Activated naive CD4-positive, alpha-beta T cell treated with anti-CD3 and anti-CD28 coated beads for 36 hours (primary cell): ENCODE results near the gene TFCP2L1. TPM values are rescaled to one million over a fixed set of nuclear protein-coding genes. Genes with fewer than 3 reads are reported as not detected.
"Not testable (repeated sequence)": the region's sequence is repeated elsewhere in the genome, so short reads cannot be mapped to it uniquely, and the experiment has no call there.

Experiments used
- CTCF ChIA-PET: fragments of 350-600 bp; sonication (Branson Sonifier 250); formaldehyde crosslinking; loops from one replicate; lab custom pipeline; 2021; ENCODE audit warnings: antibody characterized with exemption; lab: Charles Lee
- DNase-seq: peaks from one replicate; pipeline ENCODE4 v3.0.0-alpha.2; 2020
- H3K27ac Mint-ChIP-seq: one replicate; pipeline ENCODE4 v1.8.0; 2021; ENCODE audit warnings: mild to moderate bottlenecking, mixed read lengths
- H3K27me3 Mint-ChIP-seq: one replicate; pipeline ENCODE4 v1.8.0; 2021; ENCODE audit warnings: low read depth, mixed read lengths
- H3K36me3 Mint-ChIP-seq: one replicate; pipeline ENCODE4 v1.8.0; 2021; ENCODE audit warnings: low read depth, mixed read lengths
- H3K4me1 Mint-ChIP-seq: one replicate; pipeline ENCODE4 v1.8.0; 2021; ENCODE audit warnings: low read depth, mixed read lengths
- H3K4me3 Mint-ChIP-seq: one replicate; pipeline ENCODE4 v1.8.0; 2021; ENCODE audit warnings: mild to moderate bottlenecking, moderate library complexity, mixed read lengths
- H3K9me3 Mint-ChIP-seq: one replicate; pipeline ENCODE4 v1.8.0; 2021; ENCODE audit warnings: mixed read lengths
- intact Hi-C: fragments of 100-400 bp; cut with micrococcal nuclease; formaldehyde crosslinking; loops from one replicate; pipeline ENCODE4 v1.15.1; 2023
- total RNA-seq, 2 experiments: library from RNA; stranded (reverse); gene quantifications; one replicate each; pipeline ENCODE4 v1.2.3, GENCODE V29; 2021

TFCP2L1 gene
- under 1 TPM in 1 of 2 experiments, not detected in 1; 0.12 TPM for total RNA-seq

- H3K4me3 Mint-ChIP-seq, result peak within 1 kb of the TSS; percentile 46
- DNase-seq, result peak; percentile 9
- intact Hi-C loops, result no loop called here
- no peaks in the 10 kb centered on the region for H3K36me3 Mint-ChIP-seq
- H3K27ac Mint-ChIP-seq, result no peak within 1 kb of the TSS
- peaks cover 4% of the 10 kb centered on the region for H3K4me1 Mint-ChIP-seq
- CTCF ChIA-PET, result no interaction called here
- no peaks in the 10 kb centered on the region for H3K9me3 Mint-ChIP-seq
- H3K27me3 Mint-ChIP-seq, result peaks cover 44% of the 10 kb centered on the region
Measured at GRCh38 chr2:121284463-121285449, at the start of gene TFCP2L1. TFCP2L1 (minus strand) TSS chr2:121285202; CDS start chr2:121285109, 93 bp downstream.

GRCh38 chr2:121333834-121334558 lies 49.0 kb upstream of the TFCP2L1 start:
- no peak for DNase-seq
- H3K27me3 Mint-ChIP-seq, result no peaks in the 10 kb centered on the region
- H3K9me3 Mint-ChIP-seq, result no peaks in the 10 kb centered on the region
- CTCF ChIA-PET, result interaction anchor here (1.0 kb wide), 1 partner anchor 249 kb away, joined by 3 read pairs; no protein-coding TSS in a partner anchor
- no peaks in the 10 kb centered on the region for H3K36me3 Mint-ChIP-seq
- intact Hi-C loops, result no loop called here
- H3K4me3 Mint-ChIP-seq, result no peak overlapping the region
- H3K27ac Mint-ChIP-seq, result no peak overlapping the region
- H3K4me1 Mint-ChIP-seq, result peaks cover 2% of the 10 kb centered on the region

GRCh38 chr2:121333231-121333630 lies 48.2 kb upstream of the TFCP2L1 start:
- CTCF ChIA-PET, result no interaction called here
- Mint-ChIP-seq H3K27me3 (no peaks in the 10 kb centered on the region), H3K36me3 (no peaks in the 10 kb centered on the region), H3K27ac (no peak overlapping the region), H3K4me3 (no peak overlapping the region), H3K4me1 (peaks cover 2% of the 10 kb centered on the region), H3K9me3 (no peaks in the 10 kb centered on the region)
- intact Hi-C loops, result no loop called here
- DNase-seq, result no peak

GRCh38 chr2:121331324-121331723 lies 46.3 kb upstream of the TFCP2L1 start:
- intact Hi-C loops, H3K9me3 Mint-ChIP-seq, H3K4me1 Mint-ChIP-seq, H3K36me3 Mint-ChIP-seq, H3K4me3 Mint-ChIP-seq, DNase-seq, H3K27ac Mint-ChIP-seq, H3K27me3 Mint-ChIP-seq, CTCF ChIA-PET: not testable (repeated sequence)

GRCh38 chr2:121330921-121331320 lies 45.9 kb upstream of the TFCP2L1 start:
- intact Hi-C loops, result no loop called here
- Mint-ChIP-seq H3K27ac (no peak overlapping the region), H3K4me1 (no peaks in the 10 kb centered on the region), H3K27me3 (peaks cover 3% of the 10 kb centered on the region), H3K36me3 (no peaks in the 10 kb centered on the region), H3K9me3 (no peaks in the 10 kb centered on the region), H3K4me3 (no peak overlapping the region)
- DNase-seq, result no peak
- CTCF ChIA-PET, result no interaction called here

GRCh38 chr2:121329786-121330185 lies 44.8 kb upstream of the TFCP2L1 start:
- no peaks in the 10 kb centered on the region for H3K36me3 Mint-ChIP-seq
- peaks cover 4% of the 10 kb centered on the region for H3K27me3 Mint-ChIP-seq
- no peaks in the 10 kb centered on the region for H3K9me3 Mint-ChIP-seq
- intact Hi-C loops, result no loop called here
- CTCF ChIA-PET, result no interaction called here
- DNase-seq, result no peak
- no peak overlapping the region for H3K4me3 Mint-ChIP-seq
- H3K4me1 Mint-ChIP-seq, result no peaks in the 10 kb centered on the region
- H3K27ac Mint-ChIP-seq, result no peak overlapping the region

GRCh38 chr2:121326628-121327027 lies 41.6 kb upstream of the TFCP2L1 start:
- H3K9me3 Mint-ChIP-seq, result no peaks in the 10 kb centered on the region
- H3K27ac Mint-ChIP-seq, result no peak overlapping the region
- no peaks in the 10 kb centered on the region for H3K36me3 Mint-ChIP-seq
- no peak for DNase-seq
- intact Hi-C loops, result no loop called here
- CTCF ChIA-PET, result interaction anchor here (0.6 kb wide), 1 partner anchor 18 kb away, joined by 3 read pairs; no protein-coding TSS in a partner anchor
- no peaks in the 10 kb centered on the region for H3K4me1 Mint-ChIP-seq
- H3K27me3 Mint-ChIP-seq, result peaks cover 4% of the 10 kb centered on the region
- no peak overlapping the region for H3K4me3 Mint-ChIP-seq

GRCh38 chr2:121324601-121325000 lies 39.6 kb upstream of the TFCP2L1 start:
- no peaks in the 10 kb centered on the region for H3K36me3 Mint-ChIP-seq
- no peak overlapping the region for H3K27ac Mint-ChIP-seq
- DNase-seq, result no peak
- H3K4me3 Mint-ChIP-seq, result no peak overlapping the region
- H3K27me3 Mint-ChIP-seq, result peaks cover 4% of the 10 kb centered on the region
- H3K9me3 Mint-ChIP-seq, result no peaks in the 10 kb centered on the region
- CTCF ChIA-PET, result interaction anchor here (0.9 kb wide), 1 partner anchor 31 kb away, joined by 3 read pairs; no protein-coding TSS in a partner anchor
- intact Hi-C loops, result no loop called here
- H3K4me1 Mint-ChIP-seq, result no peaks in the 10 kb centered on the region

GRCh38 chr2:121321476-121321875 lies 36.5 kb upstream of the TFCP2L1 start:
- CTCF ChIA-PET, result interaction anchor here (1.1 kb wide), 1 partner anchor 235 kb away, joined by 3 read pairs; no protein-coding TSS in a partner anchor

GRCh38 chr2:121319941-121320340 lies 34.9 kb upstream of the TFCP2L1 start:
- intact Hi-C loops, result no loop called here
- H3K27me3 Mint-ChIP-seq, result no peaks in the 10 kb centered on the region
- H3K36me3 Mint-ChIP-seq, result no peaks in the 10 kb centered on the region
- H3K4me3 Mint-ChIP-seq, result no peak overlapping the region
- no peak overlapping the region for H3K27ac Mint-ChIP-seq
- CTCF ChIA-PET, result interaction anchor here (1.0 kb wide), 1 partner anchor 240 kb away, joined by 4 read pairs; no protein-coding TSS in a partner anchor
- H3K9me3 Mint-ChIP-seq, result no peaks in the 10 kb centered on the region
- H3K4me1 Mint-ChIP-seq, result no peaks in the 10 kb centered on the region
- no peak for DNase-seq

More at GRCh38 chr2:121321476-121321875, 36.5 kb upstream of the TFCP2L1 start:
- intact Hi-C loops, result no loop called here
- Mint-ChIP-seq H3K36me3 (no peaks in the 10 kb centered on the region), H3K4me1 (no peaks in the 10 kb centered on the region), H3K4me3 (no peak overlapping the region), H3K27me3 (peaks cover 4% of the 10 kb centered on the region), H3K27ac (no peak overlapping the region), H3K9me3 (no peaks in the 10 kb centered on the region)
- DNase-seq, result no peak

- DNase-seq, result no peak
- no peaks in the 10 kb centered on the region for H3K4me1 Mint-ChIP-seq
- intact Hi-C loops, result no loop called here
- no peaks in the 10 kb centered on the region for H3K27me3 Mint-ChIP-seq
- H3K9me3 Mint-ChIP-seq, result no peaks in the 10 kb centered on the region
- H3K36me3 Mint-ChIP-seq, result no peaks in the 10 kb centered on the region
- CTCF ChIA-PET, result interaction anchor here (1.1 kb wide), 1 partner anchor 9 kb away, joined by 3 read pairs; no protein-coding TSS in a partner anchor
- H3K4me3 Mint-ChIP-seq, result no peak overlapping the region
- no peak overlapping the region for H3K27ac Mint-ChIP-seq
Measured at GRCh38 chr2:121316986-121317385, 32.0 kb upstream of the TFCP2L1 start.

GRCh38 chr2:121313701-121314100 lies 28.7 kb upstream of the TFCP2L1 start:
- DNase-seq, H3K4me1 Mint-ChIP-seq, H3K9me3 Mint-ChIP-seq, H3K36me3 Mint-ChIP-seq, intact Hi-C loops, H3K4me3 Mint-ChIP-seq, H3K27me3 Mint-ChIP-seq, H3K27ac Mint-ChIP-seq: not testable (repeated sequence)
- CTCF ChIA-PET, result interaction anchor here (0.7 kb wide), 2 partner anchors 233 to 953 kb away, joined by 3 read pairs; no protein-coding TSS in a partner anchor
